ENCODE results near the gene HACD1.

DNA sequence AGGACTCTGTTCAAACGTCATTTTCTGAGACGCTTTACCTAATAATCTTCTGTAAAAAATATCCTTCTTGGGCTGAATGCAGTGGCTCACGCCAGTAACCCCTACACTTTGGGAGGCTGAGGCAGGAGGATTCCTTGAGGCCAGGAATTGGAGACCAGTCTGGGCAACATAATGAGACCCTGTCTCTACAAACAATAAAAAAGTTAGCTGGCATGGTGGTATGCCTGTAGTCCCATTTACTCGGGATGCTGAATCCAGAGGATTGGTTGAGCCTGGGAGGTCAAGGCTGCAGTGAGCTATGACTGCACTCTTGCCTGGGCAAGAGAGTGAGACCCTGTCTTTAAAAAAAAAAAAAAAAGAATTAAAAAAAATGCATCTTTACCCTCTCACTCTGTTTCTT lies 31.9 kb upstream of the HACD1 start:
- TF ChIP-seq, protein P1, sequence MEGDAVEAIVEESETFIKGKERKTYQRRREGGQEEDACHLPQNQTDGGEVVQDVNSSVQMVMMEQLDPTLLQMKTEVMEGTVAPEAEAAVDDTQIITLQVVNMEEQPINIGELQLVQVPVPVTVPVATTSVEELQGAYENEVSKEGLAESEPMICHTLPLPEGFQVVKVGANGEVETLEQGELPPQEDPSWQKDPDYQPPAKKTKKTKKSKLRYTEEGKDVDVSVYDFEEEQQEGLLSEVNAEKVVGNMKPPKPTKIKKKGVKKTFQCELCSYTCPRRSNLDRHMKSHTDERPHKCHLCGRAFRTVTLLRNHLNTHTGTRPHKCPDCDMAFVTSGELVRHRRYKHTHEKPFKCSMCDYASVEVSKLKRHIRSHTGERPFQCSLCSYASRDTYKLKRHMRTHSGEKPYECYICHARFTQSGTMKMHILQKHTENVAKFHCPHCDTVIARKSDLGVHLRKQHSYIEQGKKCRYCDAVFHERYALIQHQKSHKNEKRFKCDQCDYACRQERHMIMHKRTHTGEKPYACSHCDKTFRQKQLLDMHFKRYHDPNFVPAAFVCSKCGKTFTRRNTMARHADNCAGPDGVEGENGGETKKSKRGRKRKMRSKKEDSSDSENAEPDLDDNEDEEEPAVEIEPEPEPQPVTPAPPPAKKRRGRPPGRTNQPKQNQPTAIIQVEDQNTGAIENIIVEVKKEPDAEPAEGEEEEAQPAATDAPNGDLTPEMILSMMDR (IDR thresholded peaks at IDR 0.05; ENCODE audit: low read depth, low read length, poor library complexity, severe bottlenecking) = no peak
- no peak for TF ChIP-seq EZH2phosphoT487 (IDR thresholded peaks at IDR 0.05; ENCODE audit: borderline replicate concordance, low read length)

Measured in DOHH2 (cell line).